HG03159 (cell line): ENCODE measurements around the gene PPP2R1B.
A peak's percentile ranks its signal among the peaks of the same experiment; 100 is the strongest.

ENCODE experiments used
- ATAC-seq: cut with Tn5 transposase; IDR thresholded peaks from one replicate; pipeline ENCODE4 v1.9.1; 2021; ENCODE audit warnings: mild to moderate bottlenecking, moderate library complexity; ENCODE audit not compliant: unreplicated experiment

The PPP2R1B gene

GRCh38 chr11:111765984-111766833 lies at the start of gene PPP2R1B:
TSS of gene PPP2R1B (minus strand) at chr11:111766389. CDS start at chr11:111766361, 28 bp downstream.
- peak; percentile 93 for ATAC-seq

GRCh38 chr11:111815489-111815888 lies 49.3 kb upstream of the PPP2R1B start:
- ATAC-seq: no peak

GRCh38 chr11:111814557-111815320 lies 48.5 kb upstream of the PPP2R1B start:
- no peak for ATAC-seq

- no peak for ATAC-seq
These were observed 47.9 kb upstream of the PPP2R1B start for GRCh38 chr11:111814106-111814505.

- ATAC-seq: no peak
These were observed 46.0 kb upstream of the PPP2R1B start for GRCh38 chr11:111812211-111812610.

- ATAC-seq: no peak
These were observed 45.3 kb upstream of the PPP2R1B start for GRCh38 chr11:111811445-111811844.

- ATAC-seq: no peak
These were observed 42.6 kb upstream of the PPP2R1B start for GRCh38 chr11:111808834-111809233.

GRCh38 chr11:111808063-111808588 lies 41.9 kb upstream of the PPP2R1B start:
- ATAC-seq: no peak

GRCh38 chr11:111807076-111807475 lies 40.9 kb upstream of the PPP2R1B start:
- ATAC-seq: no peak

GRCh38 chr11:111801135-111801534 lies 34.9 kb upstream of the PPP2R1B start:
- no peak for ATAC-seq

- no peak for ATAC-seq
These were observed 32.1 kb upstream of the PPP2R1B start for GRCh38 chr11:111798279-111798678.

- ATAC-seq: no peak
These were observed 31.0 kb upstream of the PPP2R1B start for GRCh38 chr11:111797145-111797581.

GRCh38 chr11:111796696-111797095 lies 30.5 kb upstream of the PPP2R1B start:
- ATAC-seq: no peak

- no peak for ATAC-seq
These were observed 29.3 kb upstream of the PPP2R1B start for GRCh38 chr11:111795334-111795985.

- ATAC-seq: no peak
These were observed 27.7 kb upstream of the PPP2R1B start for GRCh38 chr11:111793863-111794262.

- ATAC-seq: no peak
These were observed 26.8 kb upstream of the PPP2R1B start for GRCh38 chr11:111792955-111793500.

- ATAC-seq: no peak
These were observed 26.1 kb upstream of the PPP2R1B start for GRCh38 chr11:111792314-111792713.

- no peak for ATAC-seq
These were observed 22.3 kb upstream of the PPP2R1B start for GRCh38 chr11:111788464-111788863.

- no peak for ATAC-seq
These were observed 21.9 kb upstream of the PPP2R1B start for GRCh38 chr11:111788051-111788450.

- no peak for ATAC-seq
These were observed 19.8 kb upstream of the PPP2R1B start for GRCh38 chr11:111785886-111786412.

GRCh38 chr11:111785076-111785475 lies 18.9 kb upstream of the PPP2R1B start:
- ATAC-seq: no peak
